ENCODE data around the gene FBP2. TPM values are rescaled to one million over a fixed set of nuclear protein-coding genes. Genes with fewer than 3 reads are reported as not detected.

Gene FBP2
- total and polyA plus RNA-seq, 8 donors, result 0.46 to 0.95 (median 0.60) TPM; not detected in 1

Other genes starting within 250 kb of the FBP2 start
- under 1 TPM; 0.23 to 0.52 (median 0.36) TPM for gene PCAT7, start 38.7 kb downstream of the FBP2 start, total RNA-seq
- gene PCAT7, start 38.7 kb downstream of the FBP2 start, polyA plus RNA-seq, result under 1 TPM; 0.27 to 0.28 TPM
- 10 to 100 TPM; 19.5 to 31.2 (median 24.1) TPM for gene FBP1, start 45.7 kb upstream of the FBP2 start, total RNA-seq
- gene FBP1, start 45.7 kb upstream of the FBP2 start, polyA plus RNA-seq, result 10 to 100 TPM; 19.5 to 39.2 TPM
- 100 to 1,000 TPM in 1 of 6 donors, 10 to 100 TPM in 5; 50.5 to 140 (median 73.4) TPM for gene AOPEP, start 132.9 kb upstream of the FBP2 start, total RNA-seq
- 10 to 100 TPM; 75.9 to 77.4 TPM for gene AOPEP, start 132.9 kb upstream of the FBP2 start, polyA plus RNA-seq